ENCODE data around the gene TRIP10.
"Not testable (repeated sequence)": the region's sequence is repeated elsewhere in the genome, so short reads cannot be mapped to it uniquely, and the experiment has no call there.

TRIP10 gene

DNA sequence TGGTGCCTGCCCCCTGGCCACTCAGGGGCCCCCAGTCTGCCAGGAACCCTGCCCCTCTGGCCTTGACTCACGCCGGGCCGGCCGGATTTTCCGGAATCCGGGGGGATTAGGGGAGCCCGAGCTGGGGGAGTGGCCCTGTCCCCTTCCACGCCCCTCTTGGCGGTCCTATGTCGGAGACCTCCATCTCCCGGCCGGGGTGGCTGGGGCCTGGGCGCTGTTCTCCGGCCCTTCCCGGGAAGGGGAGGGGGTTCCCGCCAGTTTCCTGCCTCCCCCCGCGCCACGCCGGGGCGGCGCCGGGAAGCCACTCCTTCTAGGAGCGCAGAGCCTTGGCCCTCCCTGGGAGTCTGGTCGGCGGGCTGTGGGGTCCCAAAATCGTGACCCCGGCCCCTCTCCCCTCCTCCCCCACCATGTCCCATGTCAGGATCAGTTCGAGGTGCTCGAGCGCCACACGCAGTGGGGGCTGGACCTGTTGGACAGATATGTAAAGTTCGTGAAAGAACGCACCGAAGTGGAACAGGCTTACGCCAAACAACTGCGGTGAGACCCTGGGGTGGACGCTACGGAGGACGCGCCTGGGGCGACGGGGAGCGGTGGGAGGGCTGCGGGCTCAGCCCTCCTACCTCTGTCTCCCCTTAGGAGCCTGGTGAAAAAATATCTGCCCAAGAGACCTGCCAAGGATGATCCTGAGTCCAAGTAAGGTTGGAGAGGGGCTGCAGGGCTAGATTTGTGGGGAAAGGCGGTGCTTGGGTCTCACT is 1.3 kb downstream of the TRIP10 start:
- no peak for DNase-seq (ENCODE audit: low read depth in 3 of 3)

DNA sequence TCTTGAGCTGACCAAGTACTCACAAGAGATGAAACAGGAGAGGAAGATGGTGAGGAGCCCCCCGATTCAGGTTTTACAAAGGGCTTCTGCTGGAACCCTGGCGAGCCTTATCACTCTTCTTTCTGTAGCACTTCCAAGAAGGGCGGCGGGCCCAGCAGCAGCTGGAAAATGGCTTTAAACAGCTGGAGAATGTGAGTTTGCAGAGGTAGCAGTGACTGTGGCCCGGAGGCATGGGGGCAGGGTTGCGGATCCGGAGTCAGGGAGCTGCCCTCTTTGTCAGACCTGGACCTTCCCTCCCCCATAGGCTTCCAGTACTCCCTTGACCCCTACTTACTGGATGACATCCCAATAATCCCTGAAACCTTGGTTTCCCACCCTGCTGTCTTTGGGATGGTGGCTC is 3.6 kb downstream of the TRIP10 start:
- DNase-seq (ENCODE audit: low read depth in 3 of 3): no peak

DNA sequence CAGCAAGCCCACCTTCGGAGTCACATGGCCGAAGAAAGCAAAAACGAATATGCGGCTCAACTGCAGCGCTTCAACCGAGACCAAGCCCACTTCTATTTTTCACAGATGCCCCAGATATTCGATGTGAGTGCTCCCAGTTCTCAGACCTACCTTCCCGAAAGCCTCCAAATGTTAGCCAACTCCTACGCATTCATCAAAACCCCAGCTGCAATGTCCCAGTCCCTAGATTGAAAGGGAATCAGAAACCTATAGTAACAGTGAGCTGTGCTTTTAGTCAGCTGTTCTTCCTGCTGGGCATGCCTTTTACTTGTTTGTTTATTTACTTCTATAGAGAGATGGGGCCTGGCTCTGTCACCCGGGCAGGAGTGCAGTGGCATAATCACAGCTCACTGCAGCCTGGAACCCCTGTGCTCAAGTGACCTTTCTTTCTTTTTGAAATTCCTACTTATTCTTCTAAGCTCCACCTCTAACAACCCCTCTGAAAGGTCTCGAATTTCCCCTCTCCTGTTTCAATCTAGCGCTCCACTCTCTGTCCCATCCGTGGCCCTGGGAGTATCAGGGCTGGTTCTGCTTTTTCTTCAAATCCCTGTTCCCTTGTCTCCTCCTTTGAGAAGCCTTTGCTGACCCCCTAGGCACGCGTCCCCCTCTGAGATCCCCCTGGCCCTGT is 4.4 kb downstream of the TRIP10 start:
- DNase-seq (ENCODE audit: low read depth in 3 of 3): no peak

DNA sequence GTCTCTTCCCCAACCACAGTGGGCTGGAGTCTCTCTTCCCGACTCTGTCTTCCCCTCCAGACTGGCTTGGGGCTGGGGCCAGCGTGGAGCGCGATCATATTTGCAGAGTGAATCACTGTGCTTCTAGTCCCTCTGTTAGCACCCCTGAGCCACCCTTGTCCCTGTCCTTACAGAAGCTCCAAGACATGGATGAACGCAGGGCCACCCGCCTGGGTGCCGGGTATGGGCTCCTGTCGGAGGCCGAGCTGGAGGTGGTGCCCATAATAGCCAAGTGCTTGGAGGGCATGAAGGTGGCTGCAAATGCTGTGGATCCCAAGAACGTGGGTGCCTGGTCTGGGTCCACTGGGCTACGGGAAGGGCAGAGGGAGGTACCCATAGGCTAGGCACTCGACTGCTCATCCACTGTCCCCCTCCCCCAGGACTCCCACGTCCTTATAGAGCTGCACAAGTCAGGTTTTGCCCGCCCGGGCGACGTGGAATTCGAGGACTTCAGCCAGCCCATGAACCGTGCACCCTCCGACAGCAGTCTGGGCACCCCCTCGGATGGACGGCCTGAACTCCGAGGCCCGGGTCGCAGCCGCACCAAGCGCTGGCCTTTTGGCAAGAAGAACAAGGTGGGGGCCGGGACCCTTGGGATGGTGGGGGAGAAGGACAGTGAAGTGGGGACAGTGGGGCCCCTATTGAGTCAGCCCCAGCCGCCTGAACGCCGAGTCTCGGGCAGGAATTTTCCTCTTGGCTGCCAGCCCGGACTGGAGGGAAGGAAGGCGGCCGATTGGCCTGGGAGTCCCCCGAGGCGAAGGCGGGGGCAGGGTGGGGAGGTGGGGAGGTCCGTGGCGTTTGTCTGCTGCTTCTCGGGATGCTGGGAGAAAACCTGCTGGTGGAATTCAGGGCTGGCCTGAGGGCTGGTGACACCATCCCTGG is 5.2 kb downstream of the TRIP10 start:
- DNase-seq (ENCODE audit: low read depth in 3 of 3): no peak

DNA sequence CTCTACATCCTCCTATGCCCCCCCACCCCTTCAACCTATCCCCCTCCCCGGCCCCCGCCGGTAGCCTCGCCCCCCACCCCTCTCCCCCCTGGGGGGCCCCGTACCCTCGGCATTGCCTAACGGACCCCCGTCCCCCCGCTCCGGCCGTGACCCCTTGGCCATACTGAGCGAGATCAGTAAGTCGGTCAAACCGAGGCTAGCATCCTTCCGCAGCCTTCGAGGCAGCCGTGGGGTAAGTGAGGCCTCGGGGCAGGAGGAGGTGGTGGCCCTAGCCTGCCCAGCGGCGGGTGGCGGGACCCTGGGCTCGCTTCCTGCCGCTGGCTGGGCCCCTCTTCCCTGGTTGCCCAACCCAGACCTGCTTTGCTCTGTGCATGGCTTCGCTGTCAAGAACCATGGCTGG is 6.5 kb downstream of the TRIP10 start:
- no peak for DNase-seq (ENCODE audit: low read depth in 3 of 3)

DNA sequence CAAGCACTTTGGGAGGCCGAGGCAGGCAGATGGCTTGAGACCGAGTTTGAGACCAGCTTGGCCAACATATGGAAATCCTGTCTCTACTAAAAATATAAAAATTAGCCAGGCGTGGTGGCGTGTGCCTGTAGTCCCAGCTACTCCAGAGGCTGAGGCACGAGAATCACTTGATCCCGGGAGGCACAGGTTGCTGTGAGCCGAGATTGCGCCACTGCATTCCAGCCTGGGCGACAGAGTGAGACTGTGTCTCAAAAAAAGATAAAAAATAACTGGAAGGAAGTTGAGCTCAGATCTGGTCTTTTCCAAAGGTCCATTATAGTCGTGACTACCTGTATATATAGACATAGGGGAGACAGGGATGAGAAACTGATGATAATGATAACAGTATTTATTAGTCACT is 9.1 kb downstream of the TRIP10 start:
- not testable (repeated sequence) for DNase-seq (ENCODE audit: low read depth in 3 of 3)

DNA sequence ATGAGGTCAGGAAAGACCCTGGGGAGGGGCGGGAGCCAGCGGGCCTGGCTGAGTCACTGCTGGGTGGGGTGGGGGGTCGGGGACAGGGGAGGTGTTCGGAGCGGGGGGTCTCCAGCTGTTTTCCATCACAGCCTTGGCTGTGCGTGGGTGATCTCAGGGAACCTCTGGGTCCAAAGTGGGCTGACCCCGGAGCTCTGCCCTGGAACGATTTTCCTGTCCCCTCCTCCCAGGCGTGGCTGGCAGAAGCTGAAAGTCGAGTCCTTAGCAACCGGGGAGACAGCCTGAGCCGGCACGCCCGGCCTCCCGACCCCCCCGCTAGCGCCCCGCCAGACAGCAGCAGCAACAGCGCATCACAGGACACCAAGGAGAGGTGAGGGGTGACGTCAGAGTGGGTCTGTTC is 10.6 kb downstream of the TRIP10 start:
- no peak for DNase-seq (ENCODE audit: low read depth in 3 of 3)

DNA sequence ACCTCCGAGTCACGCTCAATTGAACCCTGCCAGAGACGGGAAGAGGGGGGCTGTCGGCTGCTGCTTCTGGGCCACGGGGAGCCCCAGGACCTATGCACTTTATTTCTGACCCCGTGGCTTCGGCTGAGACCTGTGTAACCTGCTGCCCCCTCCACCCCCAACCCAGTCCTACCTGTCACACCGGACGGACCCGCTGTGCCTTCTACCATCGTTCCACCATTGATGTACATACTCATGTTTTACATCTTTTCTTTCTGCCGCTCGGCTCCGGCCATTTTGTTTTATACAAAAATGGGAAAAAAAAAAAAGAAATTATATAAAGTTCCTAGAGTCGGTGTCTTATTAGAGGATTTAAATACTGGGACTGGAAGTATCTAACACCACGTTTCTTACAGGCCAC is 11.7 kb downstream of the TRIP10 start:
- no peak for DNase-seq (ENCODE audit: low read depth in 3 of 3)

DNA sequence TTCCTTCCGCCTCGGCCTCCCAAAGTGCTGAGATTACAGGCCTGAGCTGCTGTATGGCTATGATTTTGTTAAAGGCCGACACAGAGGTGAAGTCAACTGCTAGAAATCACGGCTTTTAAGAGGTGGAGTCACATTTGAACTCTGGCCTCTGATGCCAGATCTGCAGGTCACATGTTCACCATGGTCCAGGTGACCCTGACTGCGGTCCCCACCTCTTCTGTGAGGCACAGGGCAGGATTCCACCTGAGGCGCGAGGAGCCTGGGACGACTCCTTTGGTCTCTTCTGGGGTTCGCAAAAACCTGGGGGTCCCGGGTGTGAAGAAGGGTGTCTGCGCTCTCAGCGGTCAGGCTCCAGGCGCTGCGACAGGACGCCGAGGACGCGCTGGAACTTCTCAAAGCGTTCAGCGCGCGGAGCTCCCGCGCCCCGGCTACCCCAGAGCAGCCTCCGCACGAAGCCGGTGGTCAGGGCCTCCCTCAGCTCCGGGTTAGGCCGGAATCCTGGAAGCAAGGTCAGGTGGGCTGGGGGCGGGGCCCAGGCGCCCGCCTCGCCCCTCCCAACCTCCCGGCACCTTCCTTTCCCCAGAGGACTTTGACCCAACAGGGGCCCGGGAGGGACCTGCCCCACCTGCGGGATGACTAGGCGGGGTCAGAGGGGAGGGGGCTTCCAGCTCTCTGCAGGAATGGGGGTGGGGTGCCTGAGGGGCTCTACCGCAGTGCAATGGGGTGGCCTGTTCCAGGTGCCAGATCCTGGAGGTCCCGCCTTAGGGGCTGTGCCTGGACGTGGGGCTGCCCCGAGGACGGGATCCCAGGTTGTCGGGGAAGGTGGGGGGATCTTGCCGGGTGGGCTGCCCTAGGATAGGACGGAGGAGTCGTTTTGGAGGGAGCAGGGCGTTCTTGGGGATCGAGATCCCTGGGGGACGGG is 13.0 kb downstream of the TRIP10 start:
- no peak for DNase-seq (ENCODE audit: low read depth in 3 of 3)

DNA sequence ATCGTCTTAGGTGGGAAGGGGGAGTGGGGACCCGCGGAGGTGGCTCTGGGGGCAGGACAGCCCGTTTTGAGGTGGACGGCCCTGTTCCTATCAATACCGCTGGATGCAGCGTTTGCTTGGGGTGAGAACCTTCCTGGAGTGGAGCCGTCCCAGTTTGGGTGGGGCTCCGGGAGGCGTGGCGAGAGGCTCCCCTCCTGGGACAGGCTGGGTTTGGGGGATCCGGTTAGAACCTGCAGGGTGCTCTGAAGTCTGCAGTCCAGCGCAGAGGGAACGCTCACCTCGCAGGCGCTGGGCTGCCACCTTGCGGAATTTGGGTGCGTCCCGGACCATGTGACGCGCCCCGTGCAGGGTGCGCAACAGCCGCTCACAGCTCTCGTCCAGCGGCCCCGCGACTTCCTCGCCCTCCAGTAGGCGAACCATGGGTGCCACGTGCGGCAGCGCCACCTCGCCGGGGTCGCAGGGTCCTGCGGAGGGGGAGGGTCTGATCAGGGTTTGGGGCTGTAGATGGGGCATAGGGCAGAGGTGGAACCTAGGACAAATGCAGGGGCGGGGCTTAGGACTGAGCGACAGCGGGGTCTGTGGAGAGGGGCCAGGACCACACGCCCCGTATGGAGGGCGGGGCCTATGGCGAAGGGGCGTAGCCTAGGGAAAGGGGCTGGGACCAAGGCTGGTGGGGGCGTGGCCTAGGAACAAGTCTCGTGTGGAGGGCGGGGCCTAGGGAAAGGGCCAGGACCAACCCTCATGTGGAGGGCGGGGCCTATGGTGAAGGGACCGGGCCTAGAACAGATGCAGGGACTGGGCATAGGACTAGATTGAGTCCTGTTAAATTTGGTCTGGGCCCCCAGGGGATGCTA is 13.9 kb downstream of the TRIP10 start:
- DNase-seq (ENCODE audit: low read depth in 3 of 3): peak; percentile 78 to 93 (median 83)

DNA sequence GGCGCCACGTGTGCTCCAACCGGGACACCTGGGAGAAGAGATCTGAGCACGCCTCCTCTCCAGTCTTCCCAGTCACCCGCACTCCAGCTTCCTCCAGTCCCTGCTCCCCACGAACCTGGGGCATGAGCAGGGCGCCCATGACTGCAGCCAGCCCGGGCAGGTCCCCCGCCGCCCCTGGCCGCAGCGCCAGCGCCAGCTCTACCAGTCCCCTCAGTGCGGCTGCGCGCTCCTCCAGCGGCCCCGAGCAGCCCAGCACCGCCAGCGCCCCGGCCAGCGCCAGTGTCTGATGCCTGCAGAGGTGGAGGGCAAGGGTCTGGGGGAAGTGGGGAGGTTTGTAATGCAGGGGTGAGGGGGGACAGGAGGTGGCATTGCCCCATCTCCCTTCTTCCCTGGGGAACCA is 14.7 kb downstream of the TRIP10 start:
- DNase-seq (ENCODE audit: low read depth in 3 of 3): no peak

DNA sequence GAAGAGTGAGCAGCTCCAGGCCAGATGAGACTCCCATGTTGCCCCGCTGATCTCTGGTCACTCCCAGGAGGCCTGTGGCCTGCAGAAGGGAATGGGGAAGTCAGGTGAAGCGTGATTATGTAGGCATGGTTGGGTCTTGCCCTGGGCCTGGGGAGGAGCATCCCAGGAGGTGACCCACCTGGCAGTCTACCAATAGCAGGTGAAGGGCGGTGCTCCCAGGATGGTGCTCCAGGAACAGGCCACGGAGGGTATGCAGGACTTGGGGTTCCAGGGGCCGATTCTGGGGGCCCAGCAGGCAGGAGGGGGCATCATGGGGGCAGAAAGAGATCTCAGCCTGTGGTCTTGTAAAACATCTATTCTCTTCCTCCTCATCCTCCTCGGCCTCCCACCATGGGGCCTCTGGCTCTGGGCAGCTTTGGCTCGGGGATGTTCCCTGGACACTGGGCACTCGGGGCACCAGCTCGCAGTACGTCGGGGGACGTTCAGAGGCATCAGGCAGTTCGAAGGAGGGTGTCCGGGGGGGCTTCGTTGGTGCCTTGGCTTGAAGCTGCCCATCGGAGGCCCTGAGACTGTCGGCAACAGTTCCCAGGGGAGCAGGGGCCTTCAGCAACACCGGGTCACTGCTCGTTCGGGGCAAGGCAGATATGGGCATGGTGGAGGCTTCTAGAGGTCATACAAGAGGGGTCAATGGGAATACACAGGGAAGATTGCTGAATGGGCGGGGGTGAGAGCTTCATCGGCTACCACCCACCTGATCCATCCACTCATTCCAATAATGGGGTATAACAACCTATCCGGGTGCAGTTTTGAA is 15.4 kb downstream of the TRIP10 start:
- DNase-seq (ENCODE audit: low read depth in 3 of 3): no peak

DNA sequence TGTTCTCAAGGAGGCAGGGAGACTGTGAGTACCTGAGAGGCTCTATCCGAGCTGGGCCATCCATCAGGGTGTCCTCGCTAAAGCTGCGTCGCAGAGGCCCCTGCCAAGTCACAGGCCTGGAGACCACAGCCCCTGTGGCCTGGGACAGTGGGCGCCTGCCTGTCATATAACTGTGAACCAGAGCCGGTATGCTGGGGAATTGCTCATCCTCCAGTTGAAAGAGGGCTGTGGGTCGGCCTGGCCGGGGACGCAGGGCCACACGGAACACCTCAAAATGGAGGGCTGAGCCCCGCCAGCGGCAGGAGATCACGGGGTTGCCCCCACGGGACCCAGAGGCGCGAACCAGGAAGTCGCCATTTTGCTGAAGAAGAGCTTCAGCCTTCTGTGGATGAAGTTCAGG is 21.1 kb downstream of the TRIP10 start:
- DNase-seq (ENCODE audit: low read depth in 3 of 3): no peak

DNA sequence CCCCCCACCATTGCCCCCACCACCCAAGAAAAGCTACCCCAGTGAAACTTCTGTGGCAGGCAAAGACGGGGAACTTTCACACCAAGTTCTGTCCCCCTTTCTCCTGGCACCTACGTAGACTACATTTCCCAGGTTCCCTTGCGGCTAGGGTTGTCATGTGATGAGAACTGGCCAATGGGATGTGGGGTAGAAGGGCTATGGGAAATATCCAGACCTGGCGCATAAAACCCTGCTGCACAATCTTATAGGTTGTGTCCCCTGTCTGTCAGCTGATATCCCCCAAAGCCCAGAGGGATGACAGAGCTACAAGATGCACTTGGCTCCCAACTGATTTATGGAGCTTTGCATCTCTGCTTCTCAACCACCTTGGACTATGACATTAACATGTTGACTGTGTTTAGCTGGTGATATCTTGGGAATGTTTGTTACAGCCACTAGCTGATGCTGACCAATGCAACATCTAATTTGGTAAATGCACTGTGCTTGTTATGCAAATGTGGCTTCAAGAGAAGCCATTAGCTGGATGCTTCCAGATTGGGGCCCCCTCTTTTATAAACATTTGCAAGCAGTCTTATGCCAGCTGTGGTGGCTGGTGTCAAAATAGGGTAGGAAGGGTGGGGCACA is 21.7 kb downstream of the TRIP10 start:
- DNase-seq (ENCODE audit: low read depth in 3 of 3): no peak

DNA sequence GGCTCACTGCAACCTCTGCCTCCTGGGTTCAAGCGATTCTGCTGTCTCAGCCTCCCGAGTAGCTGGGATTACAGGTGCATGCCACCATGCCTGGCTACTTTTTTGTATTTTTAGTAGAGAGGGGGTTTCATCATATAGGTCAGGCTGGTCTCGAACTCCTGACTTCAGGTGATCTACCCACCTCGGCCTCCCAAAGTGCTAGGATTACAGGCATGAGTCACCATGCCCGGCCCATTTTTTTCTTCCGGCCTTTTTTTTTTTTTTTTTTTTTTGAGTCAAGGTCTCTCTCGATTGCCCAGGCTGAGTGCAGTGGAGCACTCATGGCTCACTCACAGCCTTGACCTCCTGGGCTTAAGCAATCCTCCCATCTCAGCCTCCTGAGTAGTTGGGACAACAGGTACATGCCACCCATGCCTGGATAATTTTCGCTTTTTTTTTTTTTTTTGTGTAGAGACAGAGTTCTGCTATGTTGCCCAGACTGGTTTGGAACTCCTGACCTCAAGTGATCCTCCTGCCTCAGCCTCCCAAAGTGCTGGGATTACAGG is 22.8 kb downstream of the TRIP10 start:
- DNase-seq (ENCODE audit: low read depth in 3 of 3): not testable (repeated sequence)

DNA sequence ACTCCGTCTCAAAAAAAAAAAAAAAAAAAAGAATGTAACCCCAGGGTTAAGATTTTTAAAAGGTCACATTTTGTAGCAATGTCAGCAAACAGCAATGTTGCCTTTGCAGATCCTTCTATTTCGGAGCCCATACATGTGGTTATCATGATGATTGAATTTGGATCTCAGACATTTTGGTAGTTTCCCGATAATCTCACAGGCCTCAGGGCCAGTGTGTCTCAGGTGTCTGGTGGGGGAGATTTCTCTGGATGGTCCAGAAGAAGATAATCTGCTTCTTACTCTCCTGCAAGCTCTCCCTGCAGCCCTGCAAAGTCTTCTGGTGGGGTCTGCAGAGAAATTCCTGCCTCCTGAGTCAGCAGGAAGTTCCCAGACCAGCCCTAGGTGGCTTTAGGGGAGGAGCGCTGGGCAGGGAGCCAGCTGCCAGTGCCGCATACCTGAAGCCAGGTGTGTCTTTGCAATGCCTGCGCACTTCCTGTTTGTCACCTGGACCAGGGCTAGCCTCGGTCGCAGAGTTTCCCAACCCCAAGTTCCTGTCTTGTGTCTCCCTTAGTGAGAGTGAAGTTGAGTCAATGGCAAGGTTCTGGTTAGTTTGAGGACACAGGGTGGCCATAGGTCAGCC is 26.4 kb downstream of the TRIP10 start:
- DNase-seq (ENCODE audit: low read depth in 3 of 3): no peak

DNA sequence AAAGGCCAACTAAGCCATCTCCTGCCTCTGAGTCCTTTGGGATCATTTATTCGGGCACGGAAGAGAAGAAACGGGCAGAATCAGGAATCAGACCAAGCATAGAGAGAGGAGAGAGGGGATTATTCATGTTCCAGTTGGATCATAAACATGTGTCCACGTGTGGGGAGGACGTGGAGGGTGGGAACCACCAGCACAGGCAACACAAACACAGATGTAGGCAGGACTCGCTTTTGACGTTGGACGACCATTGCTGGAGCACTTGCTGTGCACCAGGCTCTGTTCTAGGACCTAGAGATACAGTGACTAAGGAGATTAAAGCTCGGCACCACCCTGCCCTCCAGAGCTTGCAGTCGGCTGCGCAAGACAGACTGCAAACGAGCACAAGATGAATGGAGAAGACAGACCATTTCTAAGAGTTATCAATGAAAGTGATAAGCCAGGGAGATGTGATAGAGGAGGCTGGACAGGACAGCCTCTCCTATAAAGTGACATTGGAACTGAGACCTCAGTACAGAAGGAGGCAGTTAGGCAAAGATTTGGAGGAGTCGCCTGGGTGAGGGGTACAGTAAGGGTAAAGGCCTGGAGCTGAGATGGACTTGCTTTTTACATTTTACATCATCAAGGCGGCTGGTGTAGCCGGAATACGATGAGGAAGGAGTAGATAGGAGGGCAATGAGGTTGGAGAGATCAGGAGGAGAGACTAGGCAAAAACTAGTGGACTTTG is 27.0 kb downstream of the TRIP10 start:
- DNase-seq (ENCODE audit: low read depth in 3 of 3): no peak

DNA sequence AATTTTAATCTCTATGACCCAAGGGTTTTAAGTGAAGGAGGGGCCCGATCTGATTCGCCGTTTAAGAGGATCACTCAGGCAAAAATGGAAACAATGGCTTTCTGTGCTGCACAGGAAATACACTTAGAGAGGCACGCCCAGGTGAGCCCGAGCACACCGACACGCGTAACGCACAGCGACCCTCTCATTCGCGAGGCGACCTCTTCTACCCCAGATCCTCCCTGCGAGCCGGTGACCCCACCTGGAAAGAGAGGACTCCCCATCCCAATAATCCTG is 27.5 kb downstream of the TRIP10 start:
- DNase-seq (ENCODE audit: low read depth in 3 of 3): no peak
